Midbrain (tissue), 1 donor: ENCODE measurements around the gene AMPD2.
"Not testable (repeated sequence)": the region's sequence is repeated elsewhere in the genome, so short reads cannot be mapped to it uniquely, and the experiment has no call there.

Experiments
- DNase-seq: peaks from one replicate; lab custom pipeline; 2025; lab: John Stamatoyannopoulos, UW

AMPD2 gene

GRCh38 chr1:109652402-109652801, 32.8 kb downstream of the AMPD2 start:
- no peak for DNase-seq

- DNase-seq: no peak
Measured at GRCh38 chr1:109653306-109653705, 33.7 kb downstream of the AMPD2 start.

GRCh38 chr1:109654519-109654918, 34.9 kb downstream of the AMPD2 start:
- DNase-seq: no peak

GRCh38 chr1:109655615-109656519, 36.2 kb downstream of the AMPD2 start, which contains the start of gene GSTM4:
GSTM4 (plus strand) TSS chr1:109656099; CDS start chr1:109656390, 291 bp downstream.
- peak; percentile 55 for DNase-seq

- no peak for DNase-seq
Measured at GRCh38 chr1:109657395-109657794, 37.8 kb downstream of the AMPD2 start.

GRCh38 chr1:109657970-109658369, 38.3 kb downstream of the AMPD2 start:
- DNase-seq: no peak

- no peak for DNase-seq
Measured at GRCh38 chr1:109658533-109659042, 39.0 kb downstream of the AMPD2 start.

- no peak for DNase-seq
Measured at GRCh38 chr1:109659145-109659544, 39.5 kb downstream of the AMPD2 start.

- DNase-seq: peak; percentile 4
Measured at GRCh38 chr1:109659997-109660690, 40.5 kb downstream of the AMPD2 start.

- DNase-seq: not testable (repeated sequence)
Measured at GRCh38 chr1:109660691-109661026, 41.0 kb downstream of the AMPD2 start.

- no peak for DNase-seq
Measured at GRCh38 chr1:109661391-109661790, 41.8 kb downstream of the AMPD2 start.

GRCh38 chr1:109664671-109665070, 45.0 kb downstream of the AMPD2 start:
- DNase-seq: no peak

- peak; percentile 85 for DNase-seq
Measured at GRCh38 chr1:109667452-109668122, 48.0 kb downstream of the AMPD2 start, which contains the start of gene GSTM2. GSTM2 (plus strand) TSS chr1:109668057; CDS start chr1:109668116, 59 bp downstream.

GRCh38 chr1:109668123-109668775, 48.6 kb downstream of the AMPD2 start:
- DNase-seq: no peak

GRCh38 chr1:109669246-109669948, 49.8 kb downstream of the AMPD2 start:
- no peak for DNase-seq

- DNase-seq: not testable (repeated sequence)
Measured at GRCh38 chr1:109669949-109670302, 50.3 kb downstream of the AMPD2 start.

- DNase-seq: no peak
Measured at GRCh38 chr1:109671067-109671466, 51.4 kb downstream of the AMPD2 start.

GRCh38 chr1:109673861-109674260, 54.2 kb downstream of the AMPD2 start:
- DNase-seq: not testable (repeated sequence)

GRCh38 chr1:109676683-109677381, 57.2 kb downstream of the AMPD2 start:
- not testable (repeated sequence) for DNase-seq

GRCh38 chr1:109677459-109677858, 57.8 kb downstream of the AMPD2 start:
- DNase-seq: no peak
